PFSK-1 (cell line): ENCODE data around the gene LEPR.

Source experiments
- FOXP2 ChIP-seq: optimal IDR thresholded peaks from 2 replicates; pipeline ENCODE3; 2011; ENCODE audit warnings: borderline replicate concordance, control low read depth, inconsistent platforms; ENCODE audit not compliant: insufficient read depth; ENCODE audit errors: extremely low read length, extremely low read depth
- POLR2AphosphoS5 ChIP-seq: IDR thresholded peaks from 2 replicates; pipeline ENCODE4 v1.6.1; 2012; ENCODE audit warnings: low read depth, mild to moderate bottlenecking, control low read depth, low read length, moderate library complexity
- REST ChIP-seq, 2 experiments: IDR thresholded peaks; 2 replicates each; pipeline versions ENCODE4 v1.6.1 to v1.8.0; 2011 to 2012; ENCODE audit warnings: low read depth in 2 of 2, low read length in 2 of 2, control low read depth in 1 of 2, inconsistent platforms in 1 of 2, mild to moderate bottlenecking in 1 of 2, moderate library complexity in 1 of 2; ENCODE audit not compliant: insufficient read depth in 1 of 2
- SIN3A ChIP-seq: IDR thresholded peaks from 2 replicates; pipeline ENCODE4 v1.6.1; 2012; ENCODE audit warnings: mild to moderate bottlenecking, low read length, moderate library complexity, borderline replicate concordance; ENCODE audit not compliant: insufficient read depth
- TAF1 ChIP-seq: IDR thresholded peaks from 2 replicates; pipeline ENCODE4 v1.6.1; 2012; ENCODE audit warnings: low read length, control low read depth, borderline replicate concordance; ENCODE audit not compliant: insufficient read depth

LEPR gene

GRCh38 chr1:65434760-65435159 lies 14.3 kb downstream of the LEPR start:
- TF ChIP-seq POLR2AphosphoS5 (no peak), FOXP2 (no peak)

GRCh38 chr1:65435987-65436386 lies 15.5 kb downstream of the LEPR start:
- TF ChIP-seq SIN3A (no peak), REST (IDR thresholded peaks at IDR 0.05; ENCODE audit: insufficient read depth in 1 of 2, low read depth in 2 of 2, low read length in 2 of 2) (no peak), FOXP2 (no peak), POLR2AphosphoS5 (no peak), TAF1 (no peak)

- TF ChIP-seq SIN3A (no peak), TAF1 (no peak), REST (IDR thresholded peaks at IDR 0.05; ENCODE audit: insufficient read depth in 1 of 2, low read depth in 2 of 2, low read length in 2 of 2) (no peak), POLR2AphosphoS5 (no peak), FOXP2 (no peak)
Measured at GRCh38 chr1:65437616-65438015, 17.1 kb downstream of the LEPR start.

- TF ChIP-seq POLR2AphosphoS5 (no peak), TAF1 (no peak)
Measured at GRCh38 chr1:65440322-65440900, 19.9 kb downstream of the LEPR start.

- no peak for TF ChIP-seq POLR2AphosphoS5
- no peak for TF ChIP-seq FOXP2
- no peak for TF ChIP-seq SIN3A
- no peak for TF ChIP-seq REST (IDR thresholded peaks at IDR 0.05; ENCODE audit: insufficient read depth in 1 of 2, low read depth in 2 of 2, low read length in 2 of 2)
- TF ChIP-seq TAF1 = no peak
Measured at GRCh38 chr1:65440915-65441314, 20.4 kb downstream of the LEPR start.

- TF ChIP-seq SIN3A = no peak
- TF ChIP-seq REST (IDR thresholded peaks at IDR 0.05; ENCODE audit: insufficient read depth in 1 of 2, low read depth in 2 of 2, low read length in 2 of 2) = no peak
Measured at GRCh38 chr1:65441464-65441863, 21.0 kb downstream of the LEPR start.
